IMR-90 (cell line): ENCODE measurements around the gene FNIP2. TPM values are rescaled to one million over a fixed set of nuclear protein-coding genes. Genes with fewer than 3 reads are reported as not detected.
A peak's percentile ranks its signal among the peaks of the same experiment; 100 is the strongest.

Experiments
- ATAC-seq: fragments of 200-7000 bp; cut with Tn5 transposase; 2 replicates; pipeline ENCODE4 v1.9.1; 2020; ENCODE audit warnings: low read depth, mild to moderate bottlenecking, moderate library complexity
- BruUV-seq: library from RNA; stranded (reverse); fragments of 400-500 nt; replicated peaks from 2 replicates; lab custom pipeline; 2021; lab: Mats Ljungman, UMichigan
- CTCF ChIA-PET: fragments of 300-600 bp; formaldehyde crosslinking; extraction: SDS; loops from one replicate; lab custom pipeline; 2021; ENCODE audit warnings: antibody characterized with exemption; lab: Yijun Ruan, JAX
- POLR2A ChIA-PET: fragments of 300-600 bp; sonication (Branson Sonifier 250); formaldehyde crosslinking; loops from one replicate; lab custom pipeline; 2022; ENCODE audit warnings: antibody characterized with exemption; ENCODE audit not compliant: unreplicated experiment; lab: Charles Lee
- DNase-seq: peaks from one replicate; pipeline ENCODE4 v3.0.0; 2013
- H2AFZ ChIP-seq: replicated peaks from 2 replicates; pipeline ENCODE3; 2013; ENCODE audit warnings: low read length, mild to moderate bottlenecking; ENCODE audit not compliant: poor library complexity
- H2AK5ac ChIP-seq: 2 replicates; pipeline ENCODE4 v1.6.1; 2013; ENCODE audit warnings: low read depth, low read length, inconsistent platforms
- H2AK9ac ChIP-seq: replicated peaks from 2 replicates; pipeline ENCODE3; 2013; ENCODE audit warnings: mild to moderate bottlenecking, low read depth, low read length, moderate library complexity; ENCODE audit not compliant: poor library complexity
- H2BK120ac ChIP-seq: 2 replicates; pipeline ENCODE4 v1.6.1; 2013; ENCODE audit warnings: low read depth, low read length, inconsistent platforms
- H2BK15ac ChIP-seq: 3 replicates; pipeline ENCODE4 v1.6.1; 2013; ENCODE audit warnings: low read depth, low read length, inconsistent platforms
- H2BK20ac ChIP-seq: 2 replicates; pipeline ENCODE4 v1.6.1; 2013; ENCODE audit warnings: low read depth, mild to moderate bottlenecking, inconsistent platforms, low read length, moderate library complexity
- H2BK5ac ChIP-seq: 2 replicates; pipeline ENCODE4 v1.6.1; 2013; ENCODE audit warnings: mild to moderate bottlenecking, low read depth, low read length, inconsistent platforms; ENCODE audit not compliant: poor library complexity, severe bottlenecking
- H3K14ac ChIP-seq: replicated peaks from 2 replicates; pipeline ENCODE4 v1.6.1; 2013; ENCODE audit warnings: low read depth, low read length, inconsistent platforms
- H3K18ac ChIP-seq: 2 replicates; pipeline ENCODE4 v1.6.1; 2013; ENCODE audit warnings: low read depth, low read length, control low read depth
- H3K23ac ChIP-seq: 2 replicates; pipeline ENCODE4 v1.6.1; 2013; ENCODE audit warnings: low read depth, low read length, inconsistent platforms
- H3K27ac ChIP-seq: 2 replicates; pipeline ENCODE4 v1.5.1; 2013; ENCODE audit warnings: mild to moderate bottlenecking, control low read depth, low read length; ENCODE audit not compliant: insufficient read depth
- H3K27me3 ChIP-seq: 2 replicates; pipeline ENCODE4 v1.6.1; 2013; ENCODE audit warnings: low read length; ENCODE audit not compliant: control insufficient read depth, insufficient read depth
- H3K36me3 ChIP-seq: 2 replicates; pipeline ENCODE4 v1.6.1; 2013; ENCODE audit warnings: low read length, mixed read lengths; ENCODE audit not compliant: control insufficient read depth, insufficient read depth
- H3K4ac ChIP-seq: 2 replicates; pipeline ENCODE4 v1.6.1; 2013; ENCODE audit warnings: low read depth, low read length, inconsistent platforms
- H3K4me1 ChIP-seq: 2 replicates; pipeline ENCODE4 v1.6.1; 2013; ENCODE audit warnings: low read length, mixed read lengths; ENCODE audit not compliant: control insufficient read depth, insufficient read depth
- H3K4me2 ChIP-seq: 2 replicates; pipeline ENCODE4 v1.6.1; 2013; ENCODE audit warnings: low read depth, mild to moderate bottlenecking, control low read depth, low read length, moderate library complexity
- H3K4me3 ChIP-seq: 2 replicates; pipeline ENCODE4 v1.5.1; 2013; ENCODE audit warnings: low read depth, mild to moderate bottlenecking, control low read depth, low read length, moderate library complexity; ENCODE audit not compliant: insufficient read depth
- H3K56ac ChIP-seq: 2 replicates; pipeline ENCODE4 v1.6.1; 2013; ENCODE audit warnings: low read length, inconsistent platforms; ENCODE audit not compliant: insufficient read depth; ENCODE audit errors: extremely low read depth
- H3K79me1 ChIP-seq, 2 experiments: 2 replicates each; pipeline ENCODE4 v1.6.1; 2013; ENCODE audit warnings: low read length in 2 of 2, inconsistent platforms in 1 of 2, low read depth in 1 of 2
- H3K9ac ChIP-seq: 2 replicates; pipeline ENCODE4 v1.6.1; 2013; ENCODE audit warnings: low read depth, low read length, control low read depth
- H3K9me1 ChIP-seq: 2 replicates; pipeline ENCODE4 v1.6.1; 2013; ENCODE audit warnings: low read length, inconsistent platforms; ENCODE audit not compliant: insufficient read depth
- H3K9me3 ChIP-seq: 2 replicates; pipeline ENCODE4 v1.6.1; 2013; ENCODE audit warnings: low read length; ENCODE audit not compliant: control insufficient read depth, insufficient read depth
- H4K20me1 ChIP-seq: 2 replicates; pipeline ENCODE4 v1.6.1; 2013; ENCODE audit warnings: low read length, inconsistent platforms; ENCODE audit not compliant: insufficient read depth
- H4K5ac ChIP-seq: 2 replicates; pipeline ENCODE4 v1.6.1; 2013; ENCODE audit warnings: mild to moderate bottlenecking, low read depth, low read length, control low read depth
- H4K8ac ChIP-seq, 2 experiments: 2 replicates each; pipeline ENCODE4 v1.6.1; 2013; ENCODE audit warnings: low read depth in 2 of 2, low read length in 2 of 2, control low read depth in 1 of 2, inconsistent platforms in 1 of 2
- H4K91ac ChIP-seq: 2 replicates; pipeline ENCODE4 v1.6.1; 2013; ENCODE audit warnings: low read depth, low read length, inconsistent platforms; ENCODE audit not compliant: insufficient read depth
- CEBPB ChIP-seq: IDR thresholded peaks from 2 replicates; pipeline ENCODE4 v1.6.1; 2012; ENCODE audit warnings: low read depth, low read length, improper control_type of control experiment
- CHD1 ChIP-seq: IDR thresholded peaks from 2 replicates; pipeline ENCODE4 v1.6.1; 2012; ENCODE audit warnings: low read depth, low read length, improper control_type of control experiment
- ELK1 ChIP-seq: fragments of 150-350 bp; IDR thresholded peaks from 2 replicates; pipeline ENCODE4 v1.6.1; 2016; ENCODE audit warnings: low read depth, mild to moderate bottlenecking, low read length, moderate library complexity, borderline replicate concordance
- FOS ChIP-seq: fragments of 150-350 bp; IDR thresholded peaks from 2 replicates; pipeline ENCODE4 v1.6.1; 2016; ENCODE audit warnings: low read depth, low read length
- MXI1 ChIP-seq: IDR thresholded peaks from 2 replicates; pipeline ENCODE4 v1.6.1; 2012; ENCODE audit warnings: low read depth, mild to moderate bottlenecking, low read length, moderate library complexity, borderline replicate concordance
- NFE2L2 ChIP-seq: fragments of 150-350 bp; IDR thresholded peaks from 2 replicates; pipeline ENCODE4 v1.6.1; 2016; ENCODE audit warnings: low read depth, mild to moderate bottlenecking, low read length
- RCOR1 ChIP-seq: IDR thresholded peaks from 2 replicates; pipeline ENCODE4 v1.6.1; 2012; ENCODE audit warnings: mild to moderate bottlenecking, low read length, improper control_type of control experiment; ENCODE audit not compliant: insufficient replicate concordance
- SMC3 ChIP-seq: fragments of 150-350 bp; IDR thresholded peaks from 2 replicates; pipeline ENCODE4 v1.6.1; 2016; ENCODE audit warnings: low read depth, mild to moderate bottlenecking, antibody characterized with exemption, low read length, moderate library complexity
- USF2 ChIP-seq: fragments of 150-350 bp; IDR thresholded peaks from 2 replicates; pipeline ENCODE4 v1.6.1; 2017; ENCODE audit warnings: mild to moderate bottlenecking, antibody characterized with exemption, low read length, low read depth
- WGBS, 2 experiments: methylation state at CpG; one replicate each; pipeline versions ENCODE4 v1.1.5 to v1.1.7; 2013; ENCODE audit warnings: missing lambda C conversion rate in 2 of 2; ENCODE audit not compliant: insufficient read length in 1 of 2; ENCODE audit errors: extremely low coverage in 2 of 2; 5-methylcytosine and 5-hydroxymethylcytosine counted together
- dilution Hi-C: fragments of 300-500 bp; cut with HindIII; formaldehyde crosslinking; loops from one replicate; pipeline ENCODE4 v1.14.3; 2018; ENCODE audit warnings: low sequenced_read_pairs; ENCODE audit not compliant: unreplicated experiment
- in situ Hi-C: fragments of 300-500 bp; cut with MboI; formaldehyde crosslinking; loops from 3 replicates; pipeline ENCODE4 v1.14.3; 2019; ENCODE audit warnings: low sequenced_read_pairs, inconsistent platforms, mixed read lengths
- intact Hi-C: fragments of 100-400 bp; cut with micrococcal nuclease; formaldehyde crosslinking; loops from 2 replicates; pipeline ENCODE4 v1.10.0; 2022
- polyA plus RNA-seq, 3 experiments: library from polyadenylated mRNA; depleted of rRNA; stranded (reverse); fragments of >200 nt; gene quantifications; 2 replicates each; pipeline ENCODE4 v1.2.3, GENCODE V29; 2012; ENCODE audit warnings: low replicate concordance in 1 of 3
- total RNA-seq: library from RNA; depleted of rRNA; stranded (reverse); fragments of >200 nt; gene quantifications from 2 replicates; pipeline ENCODE4 v1.2.3, GENCODE V29; 2012

Gene FNIP2
- total and polyA plus RNA-seq, 2 of the 4 experiments (the other 2 are of a cell fraction) = 4.7 to 24.6 TPM

DNA sequence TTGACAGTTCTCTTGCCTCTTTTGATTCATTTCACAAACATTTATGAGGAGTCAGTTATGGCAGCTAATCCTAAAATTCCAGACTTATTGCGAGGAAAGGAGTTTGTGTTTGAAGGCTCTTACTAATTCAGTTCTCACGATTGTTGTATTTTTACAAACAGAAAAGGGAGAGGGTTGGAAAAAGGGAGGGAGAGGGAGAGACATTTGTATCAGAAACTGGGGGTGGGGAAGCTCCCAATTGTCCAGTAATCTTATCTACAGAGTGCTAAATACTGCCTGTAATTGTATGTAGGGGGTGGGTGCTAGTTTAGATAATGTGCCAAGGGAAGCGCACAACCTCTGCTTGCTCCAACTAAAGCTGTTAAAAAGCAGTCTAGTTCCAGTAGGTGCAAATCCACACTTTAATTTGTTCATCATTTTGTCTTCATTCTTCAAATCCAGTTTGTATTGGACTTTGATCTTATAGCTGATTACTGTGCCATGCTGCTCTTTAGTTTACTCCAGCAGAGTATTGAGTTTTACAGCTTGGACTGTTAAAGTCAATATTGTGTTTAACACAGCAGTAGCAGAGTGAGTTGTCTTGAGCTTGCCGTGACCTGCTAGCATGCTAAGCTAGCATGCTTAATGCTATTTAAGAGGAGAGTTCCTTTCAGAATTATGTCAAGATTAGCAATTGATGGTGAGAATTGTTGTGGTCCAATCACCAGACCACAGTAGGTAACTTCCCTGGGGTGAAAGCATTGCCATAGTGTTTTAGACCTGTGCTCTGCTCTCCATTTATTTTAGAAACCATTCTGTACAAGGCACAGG lies 13.9 kb downstream of the FNIP2 start:
- in situ Hi-C loops = no loop called here
- TF ChIP-seq ELK1 (no peak), USF2 (no peak), MXI1 (no peak), SMC3 (no peak), NFE2L2 (no peak), CEBPB (no peak), RCOR1 (no peak), FOS (no peak), CHD1 (no peak)
- H4K91ac ChIP-seq = peak overlapping the region; percentile 9; the same call in 1 of the 2 replicates
- peak overlapping the region; percentile 54; the same call in 1 of the 2 replicates for H3K14ac ChIP-seq
- H4K8ac ChIP-seq = peak overlapping the region in 1 of 2 experiments; percentile 16; a peak in 1 of 4 replicates
- no peak overlapping the region for H3K9ac ChIP-seq
- no peak overlapping the region for H2AFZ ChIP-seq
- H3K27me3 ChIP-seq = no peaks in the 10 kb centered on the region
- peaks cover 25% of the 10 kb centered on the region for H3K4me1 ChIP-seq
- peak overlapping the region; percentile 5 for H3K23ac ChIP-seq
- H3K4me2 ChIP-seq = peak overlapping the region; percentile 84
- H3K4me3 ChIP-seq = no peak overlapping the region
- 0 out of 2 replicates have a peak overlapping the region, but pooled peaks have one; percentile 21 for H2AK5ac ChIP-seq
- H3K79me1 ChIP-seq = peaks cover 29 to 69% of the 10 kb centered on the region in 2 experiments
- peak overlapping the region; percentile 82; the same call in 1 of the 2 replicates for H3K18ac ChIP-seq
- intact Hi-C loops = no loop called here
- peak overlapping the region; percentile 82 for H2BK5ac ChIP-seq
- peak overlapping the region; percentile 52 for H3K4ac ChIP-seq
- H3K27ac ChIP-seq = no peak overlapping the region
- peak overlapping the region; percentile 71 for H2BK120ac ChIP-seq
- no peaks in the 10 kb centered on the region for H3K36me3 ChIP-seq
- H3K9me1 ChIP-seq = peaks cover 9% of the 10 kb centered on the region
- H3K56ac ChIP-seq = peak overlapping the region; percentile 19; the same call in 1 of the 2 replicates
- WGBS, 2 experiments = no CpG with 5 or more reads among the region's 4 CpGs
- no peaks in the 10 kb centered on the region; the same call in 1 of the 2 replicates for H4K20me1 ChIP-seq
- H2BK20ac ChIP-seq = peak overlapping the region; percentile 5
- ChIA-PET POLR2A (no interaction called here), CTCF (interaction anchor here (0.6 to 1.4 kb wide), 3 partner anchors 14 to 55 kb away, joined by 3 to 4 read pairs (median 4); no protein-coding TSS in a partner anchor)
- no peaks in the 10 kb centered on the region for H3K9me3 ChIP-seq
- BruUV-seq = no TSS peak
- ATAC-seq = peak; percentile 21
- peak overlapping the region; percentile 53; the same call in 2 of the 3 replicates for H2BK15ac ChIP-seq
- peak; percentile 61 for DNase-seq
- H4K5ac ChIP-seq = peak overlapping the region; percentile 49; the same call in 1 of the 2 replicates
- dilution Hi-C loops = no loop called here
- no peak overlapping the region for H2AK9ac ChIP-seq
